Measurements from ENCODE around the gene CTLA4. TPM values are rescaled to one million over a fixed set of nuclear protein-coding genes. Genes with fewer than 3 reads are reported as not detected.

CTLA4 gene
- total RNA-seq, 1 experiment from 2014 or later = not detected

DNA sequence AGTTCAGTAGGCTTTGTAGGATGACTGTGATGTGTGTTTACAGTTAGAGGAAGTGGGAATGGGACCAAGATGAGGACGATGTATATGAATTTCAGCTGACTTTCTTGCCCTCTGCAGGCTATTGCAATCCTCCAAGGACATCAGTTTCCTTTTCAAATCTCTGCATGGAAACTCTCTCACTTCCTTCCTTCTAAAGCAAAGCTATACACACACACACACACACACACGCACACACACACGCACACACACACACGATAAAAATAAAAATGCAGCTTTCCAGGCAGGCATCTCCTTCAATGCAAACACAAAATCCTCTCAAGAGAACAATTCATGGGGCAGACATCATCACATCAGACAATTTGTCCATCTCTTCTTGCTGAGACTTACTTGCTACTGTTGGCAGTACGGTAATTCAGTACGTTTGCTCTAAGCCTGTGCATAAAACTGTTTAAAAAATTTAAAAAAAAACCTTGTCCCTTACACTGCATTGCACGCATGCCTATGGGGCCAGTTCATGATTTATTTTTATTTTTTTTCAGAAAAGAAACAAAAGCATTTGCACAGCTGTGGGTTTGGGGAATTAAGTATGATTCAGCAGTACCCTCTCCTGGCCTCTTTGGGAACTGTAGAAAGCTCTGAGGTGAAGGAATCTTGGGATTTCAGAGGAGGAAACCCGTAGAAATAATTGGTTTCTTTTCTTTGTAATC, 41.8 kb downstream of the CTLA4 start:
- H3K9ac ChIP-seq (ENCODE audit: low read length) = no peak overlapping the region
- H3K27me3 ChIP-seq (ENCODE audit: low read length) = peaks cover 6% of the 10 kb centered on the region; the same call in 1 of the 2 replicates
- peak overlapping the region; percentile 74 for H3K4me2 ChIP-seq (ENCODE audit: low read length)
- DNase-seq = peak; percentile 67
- POLR2A ChIA-PET (ENCODE audit: unreplicated experiment) = interaction anchor here (0.6 kb wide), 1 partner anchor 376 kb away, joined by 4 read pairs; no protein-coding TSS in a partner anchor
- H3K9me3 ChIP-seq (ENCODE audit: low read length) = no peaks in the 10 kb centered on the region
- CTCF ChIA-PET = interaction anchor here (0.6 kb wide), 2 partner anchors 42 to 95 kb away, joined by 4 read pairs; partner anchors contain the start of gene CTLA4
- H4K20me1 ChIP-seq (ENCODE audit: low read length) = no peaks in the 10 kb centered on the region
- ATAC-seq = peak; percentile 86
- H2AFZ ChIP-seq (ENCODE audit: low read length) = peak overlapping the region; percentile 86
- H3K4me3 ChIP-seq (ENCODE audit: low read length) = peak overlapping the region; percentile 44
- TF ChIP-seq, protein P1, sequence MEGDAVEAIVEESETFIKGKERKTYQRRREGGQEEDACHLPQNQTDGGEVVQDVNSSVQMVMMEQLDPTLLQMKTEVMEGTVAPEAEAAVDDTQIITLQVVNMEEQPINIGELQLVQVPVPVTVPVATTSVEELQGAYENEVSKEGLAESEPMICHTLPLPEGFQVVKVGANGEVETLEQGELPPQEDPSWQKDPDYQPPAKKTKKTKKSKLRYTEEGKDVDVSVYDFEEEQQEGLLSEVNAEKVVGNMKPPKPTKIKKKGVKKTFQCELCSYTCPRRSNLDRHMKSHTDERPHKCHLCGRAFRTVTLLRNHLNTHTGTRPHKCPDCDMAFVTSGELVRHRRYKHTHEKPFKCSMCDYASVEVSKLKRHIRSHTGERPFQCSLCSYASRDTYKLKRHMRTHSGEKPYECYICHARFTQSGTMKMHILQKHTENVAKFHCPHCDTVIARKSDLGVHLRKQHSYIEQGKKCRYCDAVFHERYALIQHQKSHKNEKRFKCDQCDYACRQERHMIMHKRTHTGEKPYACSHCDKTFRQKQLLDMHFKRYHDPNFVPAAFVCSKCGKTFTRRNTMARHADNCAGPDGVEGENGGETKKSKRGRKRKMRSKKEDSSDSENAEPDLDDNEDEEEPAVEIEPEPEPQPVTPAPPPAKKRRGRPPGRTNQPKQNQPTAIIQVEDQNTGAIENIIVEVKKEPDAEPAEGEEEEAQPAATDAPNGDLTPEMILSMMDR (conservative IDR thresholded peaks at IDR 0.05; ENCODE audit: low read depth, low read length) = peak; percentile 90
- TF ChIP-seq EZH2phosphoT487 (IDR thresholded peaks at IDR 0.05; ENCODE audit: borderline replicate concordance, low read length) = no peak
- no peaks in the 10 kb centered on the region for H3K79me2 ChIP-seq (ENCODE audit: low read length)
- intact Hi-C loops (cut with micrococcal nuclease) = loop anchor here (1.0 to 10.0 kb wide), 7 partner anchors 35 to 1072 kb away; no protein-coding TSS in a partner anchor
- H3F3A ChIP-seq (ENCODE audit: low read length, unreplicated experiment) = no peaks in the 10 kb centered on the region
- H3K27ac ChIP-seq (ENCODE audit: low read length) = no peak overlapping the region
- H3K9me2 ChIP-seq (replicated peaks; ENCODE audit: low read length) = no peaks in the 10 kb centered on the region
- BruUV-seq (replicated peaks) = no TSS peak
- H3K36me3 ChIP-seq (ENCODE audit: low read depth, low read length) = no peaks in the 10 kb centered on the region
- peaks cover 11% of the 10 kb centered on the region; the same call in 1 of the 2 replicates for H3K4me1 ChIP-seq (ENCODE audit: insufficient read depth, low read length)

GRCh38 chr2:203909974-203910373, 42.4 kb downstream of the CTLA4 start:
- Histone ChIP-seq H3K9me2 (replicated peaks; ENCODE audit: low read length) (no peaks in the 10 kb centered on the region), H3K79me2 (ENCODE audit: low read length) (no peaks in the 10 kb centered on the region), H3K9ac (ENCODE audit: low read length) (no peak overlapping the region), H3K4me1 (ENCODE audit: insufficient read depth, low read length) (peaks cover 11% of the 10 kb centered on the region; the same call in 1 of the 2 replicates), H4K20me1 (ENCODE audit: low read length) (no peaks in the 10 kb centered on the region), H3K27ac (ENCODE audit: low read length) (no peak overlapping the region), H3K4me2 (ENCODE audit: low read length) (peak overlapping the region; percentile 74), H3K27me3 (ENCODE audit: low read length) (peaks cover 11% of the 10 kb centered on the region), H3K4me3 (ENCODE audit: low read length) (peak overlapping the region; percentile 44), H2AFZ (ENCODE audit: low read length) (peak overlapping the region; percentile 86), H3K36me3 (ENCODE audit: low read depth, low read length) (no peaks in the 10 kb centered on the region), H3F3A (ENCODE audit: low read length, unreplicated experiment) (no peaks in the 10 kb centered on the region), H3K9me3 (ENCODE audit: low read length) (no peaks in the 10 kb centered on the region)
- intact Hi-C loops (cut with micrococcal nuclease) = loop anchor here (1.0 to 10.0 kb wide), 7 partner anchors 36 to 1073 kb away; no protein-coding TSS in a partner anchor
- BruUV-seq (replicated peaks) = no TSS peak
- ChIA-PET CTCF (interaction anchor here (0.6 kb wide), 1 partner anchor 95 kb away, joined by 4 read pairs; no protein-coding TSS in a partner anchor), POLR2A (ENCODE audit: unreplicated experiment) (no interaction called here)
- no peak for DNase-seq
- TF ChIP-seq, protein P1 (conservative IDR thresholded peaks at IDR 0.05; ENCODE audit: low read depth, low read length) = peak; percentile 17; the same call in 1 of the 2 replicates
- no peak for TF ChIP-seq EZH2phosphoT487 (IDR thresholded peaks at IDR 0.05; ENCODE audit: borderline replicate concordance, low read length)
- ATAC-seq = peak; percentile 11; the same call in 1 of the 2 replicates

GRCh38 chr2:203913947-203914346, 46.4 kb downstream of the CTLA4 start:
- H3K4me2 ChIP-seq (ENCODE audit: low read length) = no peak overlapping the region

More at GRCh38 chr2:203913947-203914346, 46.4 kb downstream of the CTLA4 start:
- no TSS peak for BruUV-seq (replicated peaks)
- H3K9me2 ChIP-seq (replicated peaks; ENCODE audit: low read length) = no peaks in the 10 kb centered on the region
- no peak overlapping the region for H2AFZ ChIP-seq (ENCODE audit: low read length)
- H3K9ac ChIP-seq (ENCODE audit: low read length) = no peak overlapping the region
- TF ChIP-seq EZH2phosphoT487 (IDR thresholded peaks at IDR 0.05; ENCODE audit: borderline replicate concordance, low read length) = no peak
- TF ChIP-seq, protein P1 (conservative IDR thresholded peaks at IDR 0.05; ENCODE audit: low read depth, low read length) = no peak
- no peak for TF ChIP-seq EZH2 (IDR thresholded peaks at IDR 0.05; ENCODE audit: low read length, unreplicated experiment)
- DNase-seq = no peak
- ChIA-PET CTCF (no interaction called here), POLR2A (ENCODE audit: unreplicated experiment) (no interaction called here)
- H3K36me3 ChIP-seq (ENCODE audit: low read depth, low read length) = no peaks in the 10 kb centered on the region
- H3K27ac ChIP-seq (ENCODE audit: low read length) = no peak overlapping the region
- H3K9me3 ChIP-seq (ENCODE audit: low read length) = no peaks in the 10 kb centered on the region
- no peaks in the 10 kb centered on the region for H4K20me1 ChIP-seq (ENCODE audit: low read length)
- peaks cover 42% of the 10 kb centered on the region for H3K27me3 ChIP-seq (ENCODE audit: low read length)
- peaks cover 11% of the 10 kb centered on the region; the same call in 1 of the 2 replicates for H3K4me1 ChIP-seq (ENCODE audit: insufficient read depth, low read length)
- H3K4me3 ChIP-seq (ENCODE audit: low read length) = no peak overlapping the region
- no peak for ATAC-seq
- no peaks in the 10 kb centered on the region for H3F3A ChIP-seq (ENCODE audit: low read length, unreplicated experiment)
- intact Hi-C loops (cut with micrococcal nuclease) = no loop called here
- H3K79me2 ChIP-seq (ENCODE audit: low read length) = no peaks in the 10 kb centered on the region
